HepG2 (cell line): ENCODE data around the gene CASKIN1. TPM values are rescaled to one million over a fixed set of nuclear protein-coding genes. Genes with fewer than 3 reads are reported as not detected.

Experiments
- ATAC-seq: fragments of 200-7000 bp; cut with Tn5 transposase; 3 replicates; pipeline ENCODE4 v1.9.1; 2020; ENCODE audit warnings: mild to moderate bottlenecking, moderate library complexity
- BruUV-seq: library from RNA; stranded (reverse); fragments of 400-500 nt; replicated peaks from 2 replicates; lab custom pipeline; 2021; lab: Mats Ljungman, UMichigan
- CTCF ChIA-PET: fragments of 300-600 bp; formaldehyde crosslinking; extraction: SDS; loops from one replicate; lab custom pipeline; 2021; ENCODE audit warnings: low total read pairs, inconsistent platforms, low intra/inter-chr PET ratio; lab: Yijun Ruan, JAX
- POLR2A ChIA-PET: fragments of 350-600 bp; sonication (Branson Sonifier 250); formaldehyde crosslinking; loops from one replicate; lab custom pipeline; 2020; ENCODE audit warnings: antibody characterized with exemption, inconsistent platforms; lab: Yijun Ruan, JAX
- DNase-seq: peaks from one replicate; pipeline ENCODE4 v3.0.0-alpha.2; 2015; ENCODE audit warnings: low spot score
- FAIRE-seq: peaks from 3 replicates; lab custom pipeline; 2011; peaks lifted over from hg19 to GRCh38; lab: Jason Lieb, UNC
- H2AFZ ChIP-seq: one replicate; pipeline ENCODE4 v1.6.1; 2011; ENCODE audit warnings: low read length, inconsistent platforms
- H3K27ac ChIP-seq: fragments of 300-600 bp; 3 replicates; pipeline ENCODE4 v1.8.0; 2011; ENCODE audit warnings: mixed run types, mild to moderate bottlenecking, mixed read lengths, low read length, inconsistent platforms; ENCODE audit not compliant: insufficient read depth; ENCODE audit errors: extremely low read length
- H3K27me3 ChIP-seq, 2 experiments: fragments of 200-600 bp in 1 of 2; 2 replicates in 1 of 2; 3 replicates in 1 of 2; pipeline versions ENCODE4 v1.6.0 to v1.8.0; 2011; ENCODE audit warnings: low read length in 2 of 2, mild to moderate bottlenecking in 2 of 2, moderate library complexity in 2 of 2, inconsistent platforms in 1 of 2; ENCODE audit not compliant: insufficient read depth in 2 of 2, control insufficient read depth in 1 of 2
- H3K36me3 ChIP-seq, 2 experiments: fragments of 200-600 bp in 1 of 2; replicated peaks in 1 of 2; 2 replicates in 1 of 2; 3 replicates in 1 of 2; pipeline versions ENCODE4 v1.5.1 to v1.8.0; 2011; ENCODE audit warnings: low read length in 2 of 2, inconsistent platforms in 1 of 2; ENCODE audit not compliant: insufficient read depth in 2 of 2, control insufficient read depth in 1 of 2
- H3K4me1 ChIP-seq: 2 replicates; pipeline ENCODE4 v1.5.1; 2012; ENCODE audit warnings: low read length, inconsistent platforms; ENCODE audit not compliant: insufficient read depth
- H3K4me2 ChIP-seq: 2 replicates; pipeline ENCODE4 v1.6.0; 2011; ENCODE audit warnings: low read depth, low read length, inconsistent platforms
- H3K4me3 ChIP-seq, 3 experiments: fragments of 200-600 bp in 1 of 3; sonication (generic), shearing (Covaris generic) in 1 of 3; replicated peaks in 1 of 3; 2 replicates each; pipeline ENCODE4 v1.5.1; 2011 to 2016; ENCODE audit warnings: low read length in 3 of 3, inconsistent platforms in 2 of 3, low read depth in 2 of 3, mild to moderate bottlenecking in 2 of 3, control low read depth in 1 of 3, mixed read lengths in 1 of 3; ENCODE audit not compliant: insufficient read depth in 1 of 3
- H3K79me2 ChIP-seq: one replicate; pipeline ENCODE4 v1.6.1; 2011; ENCODE audit warnings: low read length, inconsistent platforms; ENCODE audit not compliant: insufficient read depth
- H3K9ac ChIP-seq: 2 replicates; pipeline ENCODE4 v1.6.0; 2011; ENCODE audit warnings: mild to moderate bottlenecking, low read depth, low read length, inconsistent platforms; ENCODE audit not compliant: insufficient read depth
- H3K9me3 ChIP-seq: 2 replicates; pipeline ENCODE4 v1.5.1; 2012; ENCODE audit warnings: mild to moderate bottlenecking, low read length
- H4K20me1 ChIP-seq: 2 replicates; pipeline ENCODE4 v1.6.0; 2011; ENCODE audit warnings: inconsistent platforms, mild to moderate bottlenecking, low read length, moderate library complexity; ENCODE audit not compliant: insufficient read depth
- AGO1 ChIP-seq: fragments of 200-400 bp; formaldehyde crosslinking; IDR thresholded peaks from 2 replicates; pipeline ENCODE4 v1.6.1; 2017; ENCODE audit warnings: mild to moderate bottlenecking, low read depth, low read length, moderate library complexity; ENCODE audit not compliant: poor library complexity, severe bottlenecking
- AGO2 ChIP-seq: fragments of 200-400 bp; formaldehyde crosslinking; optimal IDR thresholded peaks from 2 replicates; pipeline ENCODE3; 2017; ENCODE audit warnings: mild to moderate bottlenecking, low read depth, low read length, moderate library complexity
- AKAP8 ChIP-seq: sonication (generic); formaldehyde crosslinking; IDR thresholded peaks from 2 replicates; pipeline ENCODE4 v1.5.1; 2020; ENCODE audit warnings: mild to moderate bottlenecking, missing genetic modification reagents
- ARNT2 ChIP-seq: sonication (generic); formaldehyde crosslinking; IDR thresholded peaks from 2 replicates; pipeline ENCODE4 v1.8.0; 2022; ENCODE audit warnings: mild to moderate bottlenecking, low read depth, missing genetic modification reagents, moderate library complexity
- BORCS8-MEF2B ChIP-seq: sonication (generic); formaldehyde crosslinking; IDR thresholded peaks from 2 replicates; pipeline ENCODE4 v1.8.0; 2022; ENCODE audit warnings: mild to moderate bottlenecking, missing genetic modification reagents
- GABPB1 ChIP-seq: IDR thresholded peaks from 2 replicates; pipeline ENCODE4 v1.6.1; 2016; ENCODE audit warnings: mild to moderate bottlenecking, missing genetic modification reagents, moderate library complexity, missing compliant biosample characterization
- POLR2G ChIP-seq: fragments of 200-400 bp; formaldehyde crosslinking; IDR thresholded peaks from 2 replicates; pipeline ENCODE4 v1.6.1; 2018; ENCODE audit warnings: mild to moderate bottlenecking, low read depth, low read length, moderate library complexity
- SIN3B ChIP-seq: fragments of 150-350 bp; IDR thresholded peaks from 2 replicates; pipeline ENCODE4 v1.6.1; 2014; ENCODE audit warnings: low read length
- SPEN ChIP-seq: sonication (generic); formaldehyde crosslinking; IDR thresholded peaks from 2 replicates; pipeline ENCODE4 v1.5.1; 2020; ENCODE audit warnings: low read depth, mild to moderate bottlenecking, missing genetic modification reagents
- ZNF230 ChIP-seq: sonication (generic); formaldehyde crosslinking; IDR thresholded peaks from 2 replicates; pipeline ENCODE4 v1.4.0; 2020; ENCODE audit warnings: mild to moderate bottlenecking, missing genetic modification reagents
- ZNF414 ChIP-seq: sonication (generic); formaldehyde crosslinking; IDR thresholded peaks from 2 replicates; pipeline ENCODE4 v1.5.0; 2020; ENCODE audit warnings: missing genetic modification reagents
- ZNF432 ChIP-seq: sonication (generic); formaldehyde crosslinking; IDR thresholded peaks from 2 replicates; pipeline ENCODE4 v1.5.0; 2020; ENCODE audit warnings: missing genetic modification reagents, mild to moderate bottlenecking, borderline replicate concordance
- WGBS: methylation state at CpG from one replicate; pipeline ENCODE4 v1.1.6; 2017; ENCODE audit warnings: low lambda C conversion rate; 5-methylcytosine and 5-hydroxymethylcytosine counted together
- in situ Hi-C: cut with HindIII; loops from 2 replicates; pipeline ENCODE4 v1.10.0; 2017; ENCODE audit warnings: low pct_unique_long_range_greater_than_20kb; ENCODE audit not compliant: extremely low pct_ligation_motif_present
- intact Hi-C: fragments of 100-400 bp; cut with micrococcal nuclease; formaldehyde crosslinking; loops from one replicate; pipeline ENCODE4 v1.10.0; 2022; ENCODE audit not compliant: unreplicated experiment
- polyA plus RNA-seq, 8 experiments: library from polyadenylated mRNA; depleted of rRNA in 3 of 8; stranded (reverse) in 7 of 8; unstranded in 1 of 8; fragments of >200 nt; fragmentation: Illumina TruSeq in 4 of 8; extraction: Trizol in 4 of 8; gene quantifications; 2 replicates each; pipeline versions ENCODE4 v1.2.1 to v1.2.3, GENCODE V29; 2011 to 2016; ENCODE audit warnings: low read depth in 4 of 8, missing spikeins in 1 of 8, mixed read lengths in 1 of 8; ENCODE audit not compliant: insufficient read depth in 1 of 8
- total RNA-seq, 5 experiments: library from RNA; depleted of rRNA; stranded (reverse); fragments of >200 nt; fragmentation: Illumina TruSeq; extraction: Trizol; gene quantifications; 2 replicates each; pipeline ENCODE4 v1.2.3, GENCODE V29; 2016; ENCODE audit warnings: low read depth in 1 of 5
- TF ChIP-seq, protein P1 (sequence below): sonication (generic); formaldehyde crosslinking; IDR thresholded peaks from 2 replicates; pipeline ENCODE4 v1.4.0; 2020; ENCODE audit warnings: missing genetic modification reagents, borderline replicate concordance
- TF ChIP-seq, protein P2 (sequence below): sonication (generic); formaldehyde crosslinking; IDR thresholded peaks from 2 replicates; pipeline ENCODE4 v1.5.1; 2020; ENCODE audit warnings: mild to moderate bottlenecking, missing genetic modification reagents, moderate library complexity

The CASKIN1 gene
- total and polyA plus RNA-seq, 2 of the 13 experiments (the other 11 are each of a cell fraction or from before 2014, with no cell fraction given) = 1.2 to 2.2 TPM

DNA sequence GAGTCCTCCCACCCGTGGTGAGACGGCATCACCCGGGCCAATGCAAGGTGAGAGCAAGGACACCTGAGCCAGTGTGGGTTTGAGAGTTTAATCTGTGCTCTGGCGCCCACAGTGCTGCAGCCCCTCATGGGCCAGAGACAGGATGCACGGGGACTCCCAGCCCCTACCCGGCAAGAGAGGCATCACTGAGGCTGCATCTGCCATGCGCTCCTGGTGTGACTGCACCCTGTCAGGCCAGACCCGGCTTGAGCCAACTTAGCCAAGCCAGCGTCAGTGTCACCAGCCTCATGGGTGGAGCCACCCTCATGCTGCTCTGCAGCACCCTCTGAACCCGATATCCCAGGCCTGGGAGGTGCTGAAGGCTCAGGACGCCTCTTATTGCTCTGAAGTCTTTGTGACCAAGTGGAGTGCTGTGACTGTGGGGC lies 15.5 kb upstream of the CASKIN1 start:
- in situ Hi-C loops (no loop called here), intact Hi-C loops (no loop called here)
- no TSS peak for BruUV-seq
- Histone ChIP-seq H4K20me1 (0 out of 2 replicates have a peak, but pooled peaks cover 3% of the 10 kb centered on the region), H3K4me3 (no peak overlapping the region), H3K9ac (no peak overlapping the region), H3K79me2 (peaks cover 20% of the 10 kb centered on the region), H3K4me1 (peaks cover 52% of the 10 kb centered on the region), H3K27me3 (no peaks in the 10 kb centered on the region; a peak in 1 of 5 replicates), H2AFZ (no peak overlapping the region), H3K36me3 (peaks cover 4 to 20% of the 10 kb centered on the region in 2 experiments; a peak in 4 of 5 replicates), H3K9me3 (no peaks in the 10 kb centered on the region), H3K4me2 (no peak overlapping the region)
- WGBS = 77% methylated on average over 3 of the region's 11 CpGs
- no peak for FAIRE-seq
- POLR2A ChIA-PET = interaction anchor here (1.3 kb wide), 1 partner anchor 40 kb away, joined by 3 read pairs; the partner anchor contains the start of gene ECI1
- TF ChIP-seq AGO1 (peak; percentile 27), AGO2 (peak; percentile 92), ARNT2 (CRISPR knock-in tag) (no peak), ZNF414 (no peak), GABPB1 (CRISPR knock-in tag) (0 out of 2 replicates have a peak, but pooled peaks have one; percentile 2), POLR2G (peak; percentile 58; the same call in 1 of the 2 replicates), SIN3B (no peak), ZNF432 (CRISPR knock-in tag) (no peak), SPEN (CRISPR knock-in tag) (no peak), BORCS8-MEF2B (CRISPR knock-in tag) (0 out of 2 replicates have a peak, but pooled peaks have one; percentile 41), AKAP8 (CRISPR knock-in tag) (peak; percentile 76; the same call in 1 of the 2 replicates), ZNF230 (CRISPR knock-in tag) (no peak)
- TF ChIP-seq, protein P1, sequence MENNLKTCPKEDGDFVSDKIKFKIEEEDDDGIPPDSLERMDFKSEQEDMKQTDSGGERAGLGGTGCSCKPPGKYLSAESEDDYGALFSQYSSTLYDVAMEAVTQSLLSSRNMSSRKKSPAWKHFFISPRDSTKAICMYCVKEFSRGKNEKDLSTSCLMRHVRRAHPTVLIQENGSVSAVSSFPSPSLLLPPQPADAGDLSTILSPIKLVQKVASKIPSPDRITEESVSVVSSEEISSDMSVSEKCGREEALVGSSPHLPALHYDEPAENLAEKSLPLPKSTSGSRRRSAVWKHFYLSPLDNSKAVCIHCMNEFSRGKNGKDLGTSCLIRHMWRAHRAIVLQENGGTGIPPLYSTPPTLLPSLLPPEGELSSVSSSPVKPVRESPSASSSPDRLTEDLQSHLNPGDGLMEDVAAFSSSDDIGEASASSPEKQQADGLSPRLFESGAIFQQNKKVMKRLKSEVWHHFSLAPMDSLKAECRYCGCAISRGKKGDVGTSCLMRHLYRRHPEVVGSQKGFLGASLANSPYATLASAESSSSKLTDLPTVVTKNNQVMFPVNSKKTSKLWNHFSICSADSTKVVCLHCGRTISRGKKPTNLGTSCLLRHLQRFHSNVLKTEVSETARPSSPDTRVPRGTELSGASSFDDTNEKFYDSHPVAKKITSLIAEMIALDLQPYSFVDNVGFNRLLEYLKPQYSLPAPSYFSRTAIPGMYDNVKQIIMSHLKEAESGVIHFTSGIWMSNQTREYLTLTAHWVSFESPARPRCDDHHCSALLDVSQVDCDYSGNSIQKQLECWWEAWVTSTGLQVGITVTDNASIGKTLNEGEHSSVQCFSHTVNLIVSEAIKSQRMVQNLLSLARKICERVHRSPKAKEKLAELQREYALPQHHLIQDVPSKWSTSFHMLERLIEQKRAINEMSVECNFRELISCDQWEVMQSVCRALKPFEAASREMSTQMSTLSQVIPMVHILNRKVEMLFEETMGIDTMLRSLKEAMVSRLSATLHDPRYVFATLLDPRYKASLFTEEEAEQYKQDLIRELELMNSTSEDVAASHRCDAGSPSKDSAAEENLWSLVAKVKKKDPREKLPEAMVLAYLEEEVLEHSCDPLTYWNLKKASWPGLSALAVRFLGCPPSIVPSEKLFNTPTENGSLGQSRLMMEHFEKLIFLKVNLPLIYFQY (CRISPR knock-in tag) = no peak
- TF ChIP-seq, protein P2, sequence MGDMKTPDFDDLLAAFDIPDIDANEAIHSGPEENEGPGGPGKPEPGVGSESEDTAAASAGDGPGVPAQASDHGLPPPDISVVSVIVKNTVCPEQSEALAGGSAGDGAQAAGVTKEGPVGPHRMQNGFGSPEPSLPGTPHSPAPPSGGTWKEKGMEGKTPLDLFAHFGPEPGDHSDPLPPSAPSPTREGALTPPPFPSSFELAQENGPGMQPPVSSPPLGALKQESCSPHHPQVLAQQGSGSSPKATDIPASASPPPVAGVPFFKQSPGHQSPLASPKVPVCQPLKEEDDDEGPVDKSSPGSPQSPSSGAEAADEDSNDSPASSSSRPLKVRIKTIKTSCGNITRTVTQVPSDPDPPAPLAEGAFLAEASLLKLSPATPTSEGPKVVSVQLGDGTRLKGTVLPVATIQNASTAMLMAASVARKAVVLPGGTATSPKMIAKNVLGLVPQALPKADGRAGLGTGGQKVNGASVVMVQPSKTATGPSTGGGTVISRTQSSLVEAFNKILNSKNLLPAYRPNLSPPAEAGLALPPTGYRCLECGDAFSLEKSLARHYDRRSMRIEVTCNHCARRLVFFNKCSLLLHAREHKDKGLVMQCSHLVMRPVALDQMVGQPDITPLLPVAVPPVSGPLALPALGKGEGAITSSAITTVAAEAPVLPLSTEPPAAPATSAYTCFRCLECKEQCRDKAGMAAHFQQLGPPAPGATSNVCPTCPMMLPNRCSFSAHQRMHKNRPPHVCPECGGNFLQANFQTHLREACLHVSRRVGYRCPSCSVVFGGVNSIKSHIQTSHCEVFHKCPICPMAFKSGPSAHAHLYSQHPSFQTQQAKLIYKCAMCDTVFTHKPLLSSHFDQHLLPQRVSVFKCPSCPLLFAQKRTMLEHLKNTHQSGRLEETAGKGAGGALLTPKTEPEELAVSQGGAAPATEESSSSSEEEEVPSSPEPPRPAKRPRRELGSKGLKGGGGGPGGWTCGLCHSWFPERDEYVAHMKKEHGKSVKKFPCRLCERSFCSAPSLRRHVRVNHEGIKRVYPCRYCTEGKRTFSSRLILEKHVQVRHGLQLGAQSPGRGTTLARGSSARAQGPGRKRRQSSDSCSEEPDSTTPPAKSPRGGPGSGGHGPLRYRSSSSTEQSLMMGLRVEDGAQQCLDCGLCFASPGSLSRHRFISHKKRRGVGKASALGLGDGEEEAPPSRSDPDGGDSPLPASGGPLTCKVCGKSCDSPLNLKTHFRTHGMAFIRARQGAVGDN (CRISPR knock-in tag) = 0 out of 2 replicates have a peak, but pooled peaks have one; percentile 3
- TF ChIP-seq, all 625 proteins: peak for 7
- ATAC-seq (no peak), DNase-seq (no peak)
- CTCF ChIA-PET = no interaction called here
- no peak overlapping the region for H3K27ac ChIP-seq
